Trophoblast cell (in vitro differentiated cells and primary cell): ENCODE data around the gene DMXL1.

Experiments used
- DNase-seq, 2 donors: peaks; one replicate each; pipeline ENCODE4 v3.0.0-alpha.2; 2016
- H2AFZ ChIP-seq: 2 replicates; pipeline ENCODE4 v1.6.1; 2013; ENCODE audit warnings: low read length, moderate library complexity, mild to moderate bottlenecking; ENCODE audit not compliant: insufficient read depth, poor library complexity
- H2AK5ac ChIP-seq: 2 replicates; pipeline ENCODE4 v1.6.1; 2013; ENCODE audit warnings: mild to moderate bottlenecking, low read length
- H2BK120ac ChIP-seq: 2 replicates; pipeline ENCODE4 v1.6.1; 2013; ENCODE audit warnings: low read length, mild to moderate bottlenecking, moderate library complexity; ENCODE audit not compliant: insufficient read depth, poor library complexity
- H2BK12ac ChIP-seq: 2 replicates; pipeline ENCODE4 v1.6.1; 2013; ENCODE audit warnings: mild to moderate bottlenecking, low read length, moderate library complexity
- H2BK5ac ChIP-seq: 2 replicates; pipeline ENCODE4 v1.6.1; 2013; ENCODE audit warnings: low read length, low read depth, moderate library complexity, mild to moderate bottlenecking; ENCODE audit not compliant: poor library complexity
- H3K14ac ChIP-seq: 2 replicates; pipeline ENCODE4 v1.6.1; 2013; ENCODE audit warnings: mild to moderate bottlenecking, low read length
- H3K18ac ChIP-seq: 2 replicates; pipeline ENCODE4 v1.6.1; 2013; ENCODE audit warnings: mild to moderate bottlenecking, low read length
- H3K23ac ChIP-seq: 2 replicates; pipeline ENCODE4 v1.6.1; 2013; ENCODE audit warnings: low read length
- H3K27ac ChIP-seq: 2 replicates; pipeline ENCODE4 v1.5.1; 2013; ENCODE audit warnings: low read depth, mild to moderate bottlenecking, inconsistent platforms, low read length, moderate library complexity
- H3K27me3 ChIP-seq: 2 replicates; pipeline ENCODE4 v1.6.1; 2013; ENCODE audit warnings: inconsistent platforms, mild to moderate bottlenecking, low read length, moderate library complexity; ENCODE audit not compliant: insufficient read depth
- H3K36me3 ChIP-seq, 2 experiments: 1 replicate in 1 of 2; 2 replicates in 1 of 2; pipeline ENCODE4 v1.6.1; 2013; ENCODE audit warnings: low read length in 2 of 2, mild to moderate bottlenecking in 2 of 2, moderate library complexity in 1 of 2; ENCODE audit not compliant: insufficient read depth in 2 of 2, control insufficient read depth in 1 of 2
- H3K4ac ChIP-seq: 2 replicates; pipeline ENCODE4 v1.6.1; 2013; ENCODE audit warnings: low read depth, mild to moderate bottlenecking, low read length, moderate library complexity
- H3K4me1 ChIP-seq, 2 experiments: 1 replicate in 1 of 2; 2 replicates in 1 of 2; pipeline ENCODE4 v1.6.1; 2013; ENCODE audit warnings: low read length in 2 of 2, mild to moderate bottlenecking in 2 of 2, moderate library complexity in 1 of 2; ENCODE audit not compliant: insufficient read depth in 2 of 2, control insufficient read depth in 1 of 2
- H3K4me2 ChIP-seq: 2 replicates; pipeline ENCODE4 v1.6.1; 2013; ENCODE audit warnings: inconsistent platforms, mild to moderate bottlenecking, low read length, moderate library complexity
- H3K4me3 ChIP-seq: 2 replicates; pipeline ENCODE4 v1.5.1; 2013; ENCODE audit warnings: mild to moderate bottlenecking, low read depth, low read length, inconsistent platforms
- H3K79me1 ChIP-seq: one replicate; pipeline ENCODE4 v1.6.1; 2013; ENCODE audit warnings: low read length
- H3K79me2 ChIP-seq: 2 replicates; pipeline ENCODE4 v1.6.1; 2013; ENCODE audit warnings: low read length, mild to moderate bottlenecking; ENCODE audit not compliant: control insufficient read depth, insufficient read depth, poor library complexity
- H3K9ac ChIP-seq: 2 replicates; pipeline ENCODE4 v1.6.1; 2013; ENCODE audit warnings: mild to moderate bottlenecking, low read length
- H3K9me3 ChIP-seq: 2 replicates; pipeline ENCODE4 v1.6.1; 2013; ENCODE audit warnings: low read depth, mild to moderate bottlenecking, control low read depth, inconsistent platforms, low read length; ENCODE audit not compliant: insufficient read depth
- H4K12ac ChIP-seq: 2 replicates; pipeline ENCODE4 v1.6.1; 2013; ENCODE audit warnings: low read depth, mild to moderate bottlenecking, low read length, moderate library complexity
- H4K8ac ChIP-seq: 2 replicates; pipeline ENCODE4 v1.6.1; 2013; ENCODE audit warnings: low read depth, mild to moderate bottlenecking, low read length, moderate library complexity
- H4K91ac ChIP-seq: one replicate; pipeline ENCODE4 v1.6.1; 2013; ENCODE audit warnings: low read depth, mild to moderate bottlenecking, low read length, moderate library complexity
- WGBS: extraction: QIAGEN DNeasy Blood & Tissue Kit; methylation state at CpG from one replicate; pipeline ENCODE4 v1.1.7; 2013; ENCODE audit warnings: missing lambda C conversion rate; ENCODE audit not compliant: insufficient read length, insufficient coverage; ENCODE audit errors: extremely low coverage; 5-methylcytosine and 5-hydroxymethylcytosine counted together

DMXL1 gene

DNA sequence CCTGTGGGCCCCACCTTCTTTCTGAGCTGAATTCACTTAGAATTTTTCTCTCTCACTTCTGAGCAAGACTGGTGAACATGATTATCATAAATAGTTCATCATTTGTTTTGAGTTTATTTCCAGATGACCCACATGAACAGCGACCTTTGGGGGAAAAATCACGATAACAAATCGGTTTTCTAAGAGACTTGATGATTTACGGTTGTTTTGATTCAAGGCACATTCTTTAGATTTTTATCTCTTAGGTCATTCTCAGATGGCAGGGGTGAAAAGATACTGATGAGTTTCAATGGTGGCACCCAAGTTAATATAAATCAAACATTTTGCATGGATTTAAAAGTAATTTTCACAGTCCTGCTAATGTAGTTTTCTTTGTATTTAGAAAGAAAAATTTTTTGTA, 95.1 kb downstream of the DMXL1 start:
- H3K23ac ChIP-seq = no peak overlapping the region
- no peak overlapping the region for H4K91ac ChIP-seq
- H2BK5ac ChIP-seq = no peak overlapping the region
- H3K4me2 ChIP-seq = no peak overlapping the region
- no peak overlapping the region for H3K14ac ChIP-seq
- no peak overlapping the region for H3K9ac ChIP-seq
- no peak overlapping the region for H3K4me3 ChIP-seq
- H2AK5ac ChIP-seq = no peak overlapping the region
- no peak overlapping the region for H2AFZ ChIP-seq
- no peaks in the 10 kb centered on the region for H3K27me3 ChIP-seq
- no peaks in the 10 kb centered on the region for H3K79me1 ChIP-seq
- H3K27ac ChIP-seq = no peak overlapping the region
- no peaks in the 10 kb centered on the region for H3K79me2 ChIP-seq
- H4K8ac ChIP-seq = no peak overlapping the region
- no peak overlapping the region for H3K18ac ChIP-seq
- H3K36me3 ChIP-seq = peaks cover 0 to 1% of the 10 kb centered on the region in 2 experiments
- H2BK12ac ChIP-seq = no peak overlapping the region
- no peaks in the 10 kb centered on the region for H3K9me3 ChIP-seq
- H3K4me1 ChIP-seq = no peaks in the 10 kb centered on the region
- H2BK120ac ChIP-seq = no peak overlapping the region
- H4K12ac ChIP-seq = no peak overlapping the region
- H3K4ac ChIP-seq = no peak overlapping the region
- no CpG with 5 or more reads among the region's 4 CpGs for WGBS
- peak in 1 of 2 donors; percentile 2 for DNase-seq

DNA sequence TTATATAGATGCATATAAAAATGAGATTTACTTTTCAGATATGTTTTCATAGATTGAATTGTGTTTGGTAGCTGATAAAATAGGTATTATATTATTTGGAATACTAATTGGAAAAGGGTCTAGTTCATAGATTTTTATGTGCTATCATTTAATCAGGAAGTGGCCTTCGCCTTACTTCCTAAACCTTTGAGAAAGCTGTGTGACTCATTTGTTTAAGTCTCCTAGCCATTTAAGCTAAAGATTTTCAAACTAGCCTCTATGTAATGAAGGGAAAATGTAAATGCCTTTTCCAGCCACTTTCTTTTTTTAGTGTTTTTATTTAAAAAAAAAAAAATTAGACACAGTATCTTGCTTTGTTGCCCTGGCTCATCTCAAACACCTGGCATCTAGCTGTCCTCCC, 97.5 kb downstream of the DMXL1 start:
- Histone ChIP-seq H2BK12ac (no peak overlapping the region), H3K79me2 (no peaks in the 10 kb centered on the region), H3K4me2 (no peak overlapping the region), H3K27me3 (no peaks in the 10 kb centered on the region), H4K8ac (no peak overlapping the region), H2AK5ac (no peak overlapping the region), H3K4me1 (no peaks in the 10 kb centered on the region), H3K27ac (no peak overlapping the region), H2BK120ac (no peak overlapping the region), H3K36me3 (no peaks in the 10 kb centered on the region), H2BK5ac (no peak overlapping the region), H4K12ac (no peak overlapping the region), H3K4ac (no peak overlapping the region), H3K79me1 (no peaks in the 10 kb centered on the region), H3K9ac (no peak overlapping the region), H3K23ac (no peak overlapping the region), H4K91ac (no peak overlapping the region), H3K9me3 (no peaks in the 10 kb centered on the region), H3K4me3 (no peak overlapping the region), H3K14ac (no peak overlapping the region), H3K18ac (no peak overlapping the region), H2AFZ (no peak overlapping the region)
- WGBS = no CpG with 5 or more reads among the region's 1 CpG
- peak in 1 of 2 donors; percentile 5 for DNase-seq

- Histone ChIP-seq H3K9ac (no peak overlapping the region), H3K18ac (no peak overlapping the region), H3K27ac (no peak overlapping the region), H2AFZ (no peak overlapping the region), H3K9me3 (no peaks in the 10 kb centered on the region), H3K36me3 (no peaks in the 10 kb centered on the region), H3K79me1 (no peaks in the 10 kb centered on the region), H4K12ac (no peak overlapping the region), H3K27me3 (no peaks in the 10 kb centered on the region), H3K4ac (no peak overlapping the region), H4K8ac (no peak overlapping the region), H2BK12ac (no peak overlapping the region), H3K4me3 (no peak overlapping the region), H2BK120ac (no peak overlapping the region), H3K79me2 (no peaks in the 10 kb centered on the region), H4K91ac (no peak overlapping the region), H3K4me2 (no peak overlapping the region), H2AK5ac (no peak overlapping the region), H2BK5ac (no peak overlapping the region), H3K4me1 (no peaks in the 10 kb centered on the region), H3K23ac (no peak overlapping the region), H3K14ac (no peak overlapping the region)
- DNase-seq = no peak
These were observed 100.8 kb downstream of the DMXL1 start for GRCh38 chr5:119171686-119172085.

GRCh38 chr5:119174578-119175163, 103.8 kb downstream of the DMXL1 start:
- H4K12ac ChIP-seq = no peak overlapping the region
- no peaks in the 10 kb centered on the region for H3K27me3 ChIP-seq
- no peak overlapping the region for H3K23ac ChIP-seq
- no peak overlapping the region for H3K27ac ChIP-seq
- H3K4me3 ChIP-seq = no peak overlapping the region
- H2AFZ ChIP-seq = no peak overlapping the region
- H3K79me1 ChIP-seq = no peaks in the 10 kb centered on the region
- H3K79me2 ChIP-seq = no peaks in the 10 kb centered on the region
- no peak overlapping the region for H2AK5ac ChIP-seq
- H3K4ac ChIP-seq = no peak overlapping the region
- no peak overlapping the region for H4K8ac ChIP-seq
- DNase-seq = no peak
- H3K36me3 ChIP-seq = no peaks in the 10 kb centered on the region
- H3K4me1 ChIP-seq = no peaks in the 10 kb centered on the region
- H2BK12ac ChIP-seq = no peak overlapping the region
- H3K9ac ChIP-seq = no peak overlapping the region
- H4K91ac ChIP-seq = no peak overlapping the region
- H3K14ac ChIP-seq = no peak overlapping the region
- H3K4me2 ChIP-seq = no peak overlapping the region
- H2BK120ac ChIP-seq = no peak overlapping the region
- no CpG with 5 or more reads among the region's 2 CpGs for WGBS
- no peak overlapping the region for H3K18ac ChIP-seq
- H3K9me3 ChIP-seq = no peaks in the 10 kb centered on the region
- H2BK5ac ChIP-seq = no peak overlapping the region
